Hematopoietic multipotent progenitor cell treated with erythropoietin and hydrocortisone succinate and interleukin-3 and kit ligand, for 17 days (in vitro differentiated cells): Measurements from ENCODE around the gene AMHR2.

Source experiments
- DNase-seq: peaks from one replicate; pipeline ENCODE4 v3.0.0-alpha.2; 2015; ENCODE audit warnings: low spot score

The AMHR2 gene

GRCh38 chr12:53453953-53454640 is 30.4 kb downstream of the AMHR2 start:
- no peak for DNase-seq

DNA sequence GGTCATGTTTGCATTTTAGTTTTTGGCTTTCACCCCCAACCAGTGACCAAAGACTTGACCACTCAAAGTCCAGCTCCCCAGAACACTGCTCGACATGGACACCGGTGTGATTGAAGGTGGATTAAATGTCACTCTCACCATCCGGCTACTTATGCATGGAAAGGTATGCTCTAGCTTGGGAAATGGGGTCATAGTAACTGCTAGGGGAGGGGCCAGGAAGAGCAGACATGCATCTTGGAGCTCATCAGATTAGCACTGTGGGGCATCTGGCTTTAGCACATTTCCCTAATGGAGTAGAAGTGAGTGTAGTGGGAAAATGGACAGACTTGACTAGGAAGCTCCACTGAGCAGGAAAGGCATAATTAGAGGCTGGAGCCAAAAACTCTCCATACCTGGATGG is 31.1 kb downstream of the AMHR2 start:
- no peak for DNase-seq

DNA sequence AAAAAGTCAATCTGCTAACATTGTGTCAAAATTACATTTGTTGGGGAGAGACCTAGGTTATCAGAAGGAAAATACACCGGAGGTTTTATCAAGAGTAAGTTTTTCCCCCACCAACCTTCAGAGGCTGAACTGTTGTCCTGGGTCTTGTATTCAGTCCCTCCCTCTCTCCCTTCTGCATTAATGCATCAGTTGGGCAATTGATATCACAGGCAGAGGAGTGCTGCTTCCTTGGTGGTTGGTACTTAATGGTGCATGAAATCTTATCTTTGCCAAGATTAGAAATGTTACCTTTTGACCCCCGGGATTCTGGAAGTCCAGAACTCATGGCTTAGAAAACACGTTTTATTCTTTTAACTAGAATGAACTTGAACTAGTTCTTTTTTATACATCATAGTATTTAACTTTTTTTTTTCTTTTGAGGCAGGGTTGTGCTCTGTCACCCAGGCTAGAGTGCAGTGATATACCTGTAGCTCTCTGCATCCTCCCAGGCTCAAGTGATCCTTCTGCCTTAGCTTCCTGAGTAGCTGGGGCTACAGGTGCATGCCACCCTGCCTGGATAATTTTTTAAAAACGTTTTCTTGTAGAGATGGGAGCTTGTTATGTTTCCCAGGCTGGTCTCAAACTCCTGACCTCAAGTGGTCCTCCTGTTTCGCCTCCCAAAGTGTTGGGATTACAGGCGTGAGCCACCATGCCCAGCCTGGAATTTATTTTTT is 33.2 kb downstream of the AMHR2 start:
- DNase-seq = no peak

GRCh38 chr12:53459097-53459496 is 35.4 kb downstream of the AMHR2 start:
- DNase-seq = no peak

DNA sequence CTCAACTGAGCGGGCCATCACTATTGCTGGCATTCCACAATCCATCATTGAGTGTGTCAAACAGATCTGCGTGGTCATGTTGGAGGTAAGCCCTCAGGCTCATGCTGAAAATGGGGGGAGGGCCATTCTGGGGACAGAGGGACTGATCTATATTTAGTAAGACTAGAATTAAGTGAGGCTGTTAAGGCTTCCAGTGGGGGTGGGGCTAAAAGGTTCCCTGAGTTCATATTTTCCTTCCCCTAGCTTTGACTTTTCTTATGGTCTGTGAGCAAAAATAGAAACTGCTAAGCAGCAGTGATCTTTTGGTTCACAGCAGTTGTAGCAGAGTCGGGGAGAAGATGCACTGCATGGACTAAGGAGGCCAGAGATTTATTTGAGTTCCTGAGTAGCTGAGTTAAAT is 37.4 kb downstream of the AMHR2 start:
- no peak for DNase-seq

- no peak for DNase-seq
Observed at GRCh38 chr12:53461591-53461990, 37.9 kb downstream of the AMHR2 start.

- no peak for DNase-seq
Observed at GRCh38 chr12:53462935-53463334, 39.3 kb downstream of the AMHR2 start.

DNA sequence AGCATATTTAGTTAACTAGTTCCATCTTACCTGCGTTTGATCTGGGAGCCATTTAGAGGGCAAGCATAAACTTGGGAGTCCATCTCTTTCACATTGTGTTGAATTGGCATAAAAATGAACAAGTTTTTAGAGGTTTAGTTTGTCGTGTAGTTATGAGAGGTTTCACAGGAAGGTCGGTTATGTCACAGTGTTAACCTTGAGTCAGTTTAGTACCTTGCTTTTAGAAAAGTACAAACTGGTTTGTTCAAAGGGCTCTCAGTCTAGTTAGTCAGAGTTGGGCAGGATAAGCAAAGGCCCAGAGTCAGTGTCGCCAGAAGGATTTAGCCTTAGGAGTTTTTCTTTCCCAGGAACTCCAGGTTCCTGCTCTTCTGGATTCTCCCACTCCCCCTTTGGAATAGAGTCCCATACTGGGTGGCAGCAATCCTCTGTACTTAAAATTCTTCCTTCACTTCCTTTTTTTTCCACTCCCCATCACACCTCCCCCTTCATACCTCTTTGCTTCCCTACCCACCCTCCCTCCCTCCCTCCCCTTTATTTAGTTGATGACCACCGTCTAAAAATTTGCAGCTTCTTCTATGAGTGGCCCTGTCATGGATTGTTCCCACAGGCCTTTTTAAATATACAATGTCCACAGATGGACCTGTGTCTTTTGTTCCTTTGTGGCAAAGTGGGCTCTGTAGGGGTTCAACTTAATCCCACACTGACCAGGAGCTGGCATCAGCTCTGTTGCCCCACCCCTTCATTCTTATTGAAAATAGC is 40.3 kb downstream of the AMHR2 start:
- DNase-seq = no peak

DNA sequence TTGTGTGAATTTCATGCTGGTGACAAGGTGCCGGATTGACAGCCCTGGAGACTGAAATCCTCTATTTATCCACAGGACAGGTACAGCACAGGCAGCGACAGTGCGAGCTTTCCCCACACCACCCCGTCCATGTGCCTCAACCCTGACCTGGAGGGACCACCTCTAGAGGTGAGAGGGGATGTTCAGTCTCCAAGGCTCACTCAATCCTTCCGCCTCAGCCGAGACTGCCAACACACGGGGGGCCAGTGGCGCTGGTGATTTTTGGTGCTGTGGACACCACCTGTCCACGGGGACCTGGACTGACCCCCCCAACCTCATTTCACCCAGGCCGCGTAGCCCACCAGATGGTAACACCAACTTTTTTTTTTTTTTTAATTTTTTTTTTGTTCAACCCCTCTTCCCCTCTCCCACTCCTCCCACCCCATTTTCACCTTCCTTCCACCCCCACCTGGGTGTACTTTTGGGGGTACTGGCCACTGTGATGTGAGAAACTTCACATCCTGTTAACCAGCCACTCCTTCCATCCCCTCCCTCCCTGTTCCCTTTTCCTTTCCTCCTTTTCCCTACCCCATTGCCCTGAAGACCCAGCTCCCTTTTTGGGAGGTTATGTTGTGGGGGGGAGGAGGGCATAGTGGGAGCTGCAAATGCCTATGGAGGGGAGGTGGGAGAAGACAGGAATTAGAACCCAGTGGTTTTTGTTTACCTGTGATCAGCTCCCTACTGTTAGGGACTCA is 41.2 kb downstream of the AMHR2 start:
- DNase-seq = no peak

- no peak for DNase-seq
Observed at GRCh38 chr12:53465679-53466078, 42.0 kb downstream of the AMHR2 start.

DNA sequence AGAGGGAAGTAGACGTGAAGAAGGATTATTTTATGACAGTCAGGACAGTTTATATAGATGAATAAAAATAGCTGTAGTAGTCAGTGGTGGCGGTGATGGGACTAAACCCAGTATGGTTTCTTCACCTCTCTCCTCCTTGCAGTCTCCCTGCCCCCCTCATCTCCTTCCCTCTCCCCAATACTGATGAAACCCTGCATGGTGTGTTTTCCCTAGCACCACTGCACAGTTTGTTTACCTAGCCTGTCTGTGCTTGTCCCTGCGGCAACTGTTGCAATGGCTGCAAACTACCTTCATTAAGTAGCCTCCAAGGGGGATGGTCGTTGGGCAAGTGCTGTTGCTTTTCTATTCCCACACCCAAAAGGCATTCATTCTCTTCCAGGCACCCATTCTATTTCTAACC is 43.0 kb downstream of the AMHR2 start:
- DNase-seq = no peak

- DNase-seq = no peak
Observed at GRCh38 chr12:53467082-53467481, 43.4 kb downstream of the AMHR2 start.

GRCh38 chr12:53467880-53468279 is 44.2 kb downstream of the AMHR2 start:
- DNase-seq = no peak

GRCh38 chr12:53468282-53468681 is 44.6 kb downstream of the AMHR2 start:
- DNase-seq = no peak

DNA sequence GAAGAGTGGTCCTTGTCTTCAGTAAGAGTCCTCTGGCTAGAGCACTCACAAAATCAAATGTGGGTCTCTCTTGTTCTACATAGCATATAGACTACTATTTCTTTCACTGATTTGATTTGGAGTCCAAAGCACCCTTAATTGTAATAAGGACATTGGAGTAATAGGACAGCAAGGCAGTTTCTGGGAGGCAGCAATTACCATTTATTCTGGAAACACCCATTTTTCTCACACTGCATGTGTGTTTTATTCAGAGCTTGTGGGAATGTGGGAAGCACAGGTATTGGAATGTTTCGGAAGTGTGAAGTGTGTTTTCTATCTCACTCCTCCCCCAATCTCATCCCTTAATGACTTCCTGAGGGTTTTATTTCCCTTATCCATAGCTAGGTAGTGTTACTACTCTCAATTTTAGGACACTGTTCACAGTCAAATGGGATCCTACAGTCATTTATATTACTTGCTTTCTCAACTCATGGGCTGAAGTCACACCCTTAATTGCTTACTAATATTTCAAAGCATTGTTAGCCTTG is 48.5 kb downstream of the AMHR2 start:
- DNase-seq = no peak

DNA sequence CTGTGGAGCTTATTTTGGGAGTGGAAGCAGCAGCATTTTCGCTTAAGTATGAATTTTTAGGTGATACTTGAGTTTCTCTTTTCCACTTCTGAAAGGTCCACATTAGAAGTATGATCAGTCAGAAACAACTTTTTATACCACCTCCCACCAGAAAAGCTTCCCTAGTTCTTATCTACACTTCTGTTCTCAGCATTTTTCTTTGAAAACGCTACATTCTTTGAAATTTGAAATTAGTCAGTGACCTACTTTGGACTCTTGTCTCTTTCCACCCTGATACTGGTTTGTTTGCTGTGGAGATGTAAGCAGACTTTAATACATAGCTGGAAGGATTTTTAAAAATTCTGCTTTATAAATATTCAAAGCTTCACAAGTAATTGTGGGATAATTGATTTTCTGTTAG is 50.4 kb downstream of the AMHR2 start:
- no peak for DNase-seq

GRCh38 chr12:53474819-53475218 is 51.2 kb downstream of the AMHR2 start:
- DNase-seq = no peak

- peak; percentile 36 for DNase-seq
Observed at GRCh38 chr12:53476769-53477209, 53.1 kb downstream of the AMHR2 start.

GRCh38 chr12:53478865-53479264 is 55.2 kb downstream of the AMHR2 start:
- DNase-seq = no peak

GRCh38 chr12:53479331-53479730 is 55.7 kb downstream of the AMHR2 start:
- no peak for DNase-seq

GRCh38 chr12:53480491-53481442 is 57.1 kb downstream of the AMHR2 start:
- no peak for DNase-seq
